PC-3 (cell line): ENCODE data around the gene PRPF31. TPM values are rescaled to one million over a fixed set of nuclear protein-coding genes. Genes with fewer than 3 reads are reported as not detected.

Source experiments
- ATAC-seq: fragments of 200-7000 bp; cut with Tn5 transposase; 2 replicates; pipeline ENCODE4 v1.9.1; 2020; ENCODE audit warnings: mild to moderate bottlenecking, moderate library complexity
- BruUV-seq: library from RNA; stranded (reverse); fragments of 400-500 nt; replicated peaks from 2 replicates; lab custom pipeline; 2021; lab: Mats Ljungman, UMichigan
- CTCF ChIA-PET: fragments of 300-600 bp; sonication (Branson Sonifier 250); formaldehyde crosslinking; loops from one replicate; lab custom pipeline; 2022; ENCODE audit warnings: antibody characterized with exemption; lab: Charles Lee
- POLR2A ChIA-PET: fragments of 300-600 bp; sonication (Branson Sonifier 250); formaldehyde crosslinking; loops from one replicate; lab custom pipeline; 2022; ENCODE audit warnings: antibody characterized with exemption; ENCODE audit not compliant: unreplicated experiment; lab: Charles Lee
- DNase-seq: peaks from one replicate; pipeline ENCODE4 v3.0.0-alpha.2; 2015
- H2AFZ ChIP-seq: fragments of 300-600 bp; sonication (generic); 2 replicates; pipeline ENCODE4 v1.6.0; 2016; ENCODE audit warnings: antibody characterized with exemption, low read length
- H3F3A ChIP-seq: fragments of 300-600 bp; sonication (generic); one replicate; pipeline ENCODE4 v1.6.0; 2017; ENCODE audit warnings: antibody characterized with exemption, low read length, control low read depth, mild to moderate bottlenecking; ENCODE audit not compliant: unreplicated experiment
- H3K27ac ChIP-seq: fragments of 300-600 bp; sonication (generic); 2 replicates; pipeline ENCODE4 v1.5.1; 2016; ENCODE audit warnings: mild to moderate bottlenecking, low read length
- H3K27me3 ChIP-seq: fragments of 300-600 bp; sonication (generic); 2 replicates; pipeline ENCODE4 v1.6.1; 2016; ENCODE audit warnings: low read length, mixed read lengths
- H3K36me3 ChIP-seq: fragments of 300-600 bp; sonication (generic); 2 replicates; pipeline ENCODE4 v1.6.1; 2016; ENCODE audit warnings: low read depth, mixed run types, low read length, mixed read lengths
- H3K4me1 ChIP-seq: fragments of 300-600 bp; sonication (generic); 2 replicates; pipeline ENCODE4 v1.5.1; 2016; ENCODE audit warnings: low read length; ENCODE audit not compliant: insufficient read depth
- H3K4me2 ChIP-seq: fragments of 300-600 bp; sonication (generic); 2 replicates; pipeline ENCODE4 v1.6.0; 2016; ENCODE audit warnings: low read length
- H3K4me3 ChIP-seq: fragments of 300-600 bp; sonication (generic); 2 replicates; pipeline ENCODE4 v1.5.1; 2016; ENCODE audit warnings: mild to moderate bottlenecking, low read length, mixed read lengths
- H3K79me2 ChIP-seq: fragments of 300-600 bp; sonication (generic); 2 replicates; pipeline ENCODE4 v1.6.1; 2017; ENCODE audit warnings: low read length, mixed read lengths
- H3K9ac ChIP-seq: fragments of 300-600 bp; sonication (generic); 2 replicates; pipeline ENCODE4 v1.6.0; 2016; ENCODE audit warnings: mild to moderate bottlenecking, low read length
- H3K9me2 ChIP-seq: fragments of 300-600 bp; sonication (generic); replicated peaks from 2 replicates; pipeline ENCODE4 v1.6.1; 2016; ENCODE audit warnings: mixed run types, low read length, mixed read lengths
- H3K9me3 ChIP-seq: fragments of 300-600 bp; sonication (generic); 2 replicates; pipeline ENCODE4 v1.6.1; 2016; ENCODE audit warnings: low read length, mixed read lengths
- H4K20me1 ChIP-seq: fragments of 300-600 bp; sonication (generic); 2 replicates; pipeline ENCODE4 v1.6.1; 2016; ENCODE audit warnings: low read length, mixed read lengths
- EZH2 ChIP-seq: fragments of 300-600 bp; sonication (generic); IDR thresholded peaks from one replicate; pipeline ENCODE4 v1.6.1; 2017; ENCODE audit warnings: antibody characterized with exemption, mild to moderate bottlenecking, low read length; ENCODE audit not compliant: unreplicated experiment
- EZH2phosphoT487 ChIP-seq: fragments of 300-600 bp; sonication (generic); IDR thresholded peaks from 2 replicates; pipeline ENCODE4 v1.6.1; 2018; ENCODE audit warnings: mild to moderate bottlenecking, antibody characterized with exemption, low read length, borderline replicate concordance
- intact Hi-C: fragments of 100-400 bp; cut with micrococcal nuclease; formaldehyde crosslinking; loops from 2 replicates; pipeline ENCODE4 v1.9.0; 2023
- total RNA-seq: library from RNA; depleted of rRNA; stranded (reverse); fragments of >200 nt; gene quantifications from 2 replicates; pipeline ENCODE4 v1.2.3, GENCODE V29; 2014
- TF ChIP-seq, protein P1 (sequence below): fragments of 300-600 bp; sonication (generic); conservative IDR thresholded peaks from 2 replicates; pipeline ENCODE4 v1.5.1; 2017; ENCODE audit warnings: antibody characterized with exemption, low read depth, mild to moderate bottlenecking, low read length

Gene PRPF31
- total RNA-seq, 1 experiment from 2014 or later, result 170 TPM

- Histone ChIP-seq H3K79me2 (peaks cover 23% of the 10 kb centered on the region), H4K20me1 (no peaks in the 10 kb centered on the region), H3K9me2 (no peaks in the 10 kb centered on the region), H3K4me3 (peak overlapping the region; percentile 71), H3K36me3 (peaks cover 14% of the 10 kb centered on the region), H2AFZ (peak overlapping the region; percentile 69), H3F3A (no peaks in the 10 kb centered on the region), H3K9ac (peak overlapping the region; percentile 62), H3K4me2 (peak overlapping the region; percentile 82), H3K9me3 (no peaks in the 10 kb centered on the region), H3K4me1 (peaks cover 38% of the 10 kb centered on the region), H3K27ac (peak overlapping the region; percentile 36), H3K27me3 (no peaks in the 10 kb centered on the region)
- peak; percentile 3 for ATAC-seq
- ChIA-PET CTCF (interaction anchor here (0.5 to 1.9 kb wide), 2 partner anchors 23 to 132 kb away, joined by 4 to 10 read pairs; partner anchors contain the start of gene CNOT3), POLR2A (interaction anchor here (0.6 to 1.6 kb wide), 5 partner anchors 9 to 33 kb away, joined by 3 to 5 read pairs (median 4); partner anchors contain the start of genes CNOT3 and MBOAT7)
- intact Hi-C loops, result loop anchor here (5.0 kb wide), 1 partner anchor 42 kb away; the partner anchor contains the start of gene RPS9
- DNase-seq, result peak; percentile 43
- no peak for TF ChIP-seq EZH2phosphoT487
- TSS peak; percentile 38 for BruUV-seq
These were observed 44.7 kb downstream of the PRPF31 start for GRCh38 chr19:54160182-54160811.

DNA sequence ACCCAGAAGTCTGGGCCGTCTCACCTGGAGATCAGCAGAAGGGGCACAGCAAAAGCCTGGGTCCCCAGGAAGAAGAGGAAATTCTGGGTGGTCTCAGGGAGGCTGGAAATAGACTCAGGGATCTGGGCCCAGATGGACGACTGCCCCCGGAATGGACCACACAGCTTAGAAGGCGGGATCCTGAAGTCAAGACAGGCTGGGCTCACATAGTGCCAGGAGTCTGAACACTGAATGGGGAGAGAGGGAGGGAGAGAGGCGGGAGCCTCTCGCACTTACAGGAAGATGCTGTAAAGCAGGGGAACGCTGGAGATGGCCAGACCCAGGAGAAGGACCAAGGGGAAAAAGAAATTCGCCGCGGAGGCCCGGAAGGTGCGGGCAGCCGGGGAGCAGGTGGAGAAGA, 45.3 kb downstream of the PRPF31 start:
- Histone ChIP-seq H4K20me1 (no peaks in the 10 kb centered on the region), H3F3A (no peaks in the 10 kb centered on the region), H2AFZ (peak overlapping the region; percentile 69), H3K4me1 (peaks cover 38% of the 10 kb centered on the region), H3K9me3 (no peaks in the 10 kb centered on the region), H3K27ac (no peak overlapping the region), H3K79me2 (peaks cover 23% of the 10 kb centered on the region), H3K36me3 (peaks cover 11% of the 10 kb centered on the region), H3K9me2 (no peaks in the 10 kb centered on the region), H3K27me3 (no peaks in the 10 kb centered on the region), H3K9ac (peak overlapping the region; percentile 62), H3K4me3 (peak overlapping the region; percentile 71), H3K4me2 (peak overlapping the region; percentile 82)
- POLR2A ChIA-PET, result no interaction called here
- intact Hi-C loops, result loop anchor here (5.0 kb wide), 1 partner anchor 41 kb away; the partner anchor contains the start of gene RPS9
- DNase-seq (peak; percentile 43), ATAC-seq (no peak)
- TF ChIP-seq EZH2 (no peak), EZH2phosphoT487 (no peak)
- no TSS peak for BruUV-seq
- CTCF ChIA-PET, result interaction anchor here (1.9 kb wide), 1 partner anchor 24 kb away, joined by 10 read pairs; the partner anchor contains the start of gene CNOT3

- no peak overlapping the region for H3K9ac ChIP-seq
- H3F3A ChIP-seq, result no peaks in the 10 kb centered on the region
- no peaks in the 10 kb centered on the region for H3K9me3 ChIP-seq
- H3K4me2 ChIP-seq, result peak overlapping the region; percentile 82
- peak overlapping the region; percentile 63 for H2AFZ ChIP-seq
- no peak overlapping the region for H3K27ac ChIP-seq
- intact Hi-C loops, result loop anchor here (5.0 kb wide), 1 partner anchor 40 kb away; the partner anchor contains the start of gene RPS9
- ChIA-PET CTCF (no interaction called here), POLR2A (no interaction called here)
- H4K20me1 ChIP-seq, result no peaks in the 10 kb centered on the region
- no peaks in the 10 kb centered on the region for H3K36me3 ChIP-seq
- no peaks in the 10 kb centered on the region for H3K27me3 ChIP-seq
- peak overlapping the region; percentile 71 for H3K4me3 ChIP-seq
- peak; percentile 86 for DNase-seq
- peaks cover 23% of the 10 kb centered on the region for H3K79me2 ChIP-seq
- BruUV-seq, result no TSS peak
- H3K4me1 ChIP-seq, result peaks cover 38% of the 10 kb centered on the region
- no peaks in the 10 kb centered on the region for H3K9me2 ChIP-seq
- ATAC-seq, result peak; percentile 11
- TF ChIP-seq EZH2 (no peak), EZH2phosphoT487 (no peak)
- TF ChIP-seq, protein P1, sequence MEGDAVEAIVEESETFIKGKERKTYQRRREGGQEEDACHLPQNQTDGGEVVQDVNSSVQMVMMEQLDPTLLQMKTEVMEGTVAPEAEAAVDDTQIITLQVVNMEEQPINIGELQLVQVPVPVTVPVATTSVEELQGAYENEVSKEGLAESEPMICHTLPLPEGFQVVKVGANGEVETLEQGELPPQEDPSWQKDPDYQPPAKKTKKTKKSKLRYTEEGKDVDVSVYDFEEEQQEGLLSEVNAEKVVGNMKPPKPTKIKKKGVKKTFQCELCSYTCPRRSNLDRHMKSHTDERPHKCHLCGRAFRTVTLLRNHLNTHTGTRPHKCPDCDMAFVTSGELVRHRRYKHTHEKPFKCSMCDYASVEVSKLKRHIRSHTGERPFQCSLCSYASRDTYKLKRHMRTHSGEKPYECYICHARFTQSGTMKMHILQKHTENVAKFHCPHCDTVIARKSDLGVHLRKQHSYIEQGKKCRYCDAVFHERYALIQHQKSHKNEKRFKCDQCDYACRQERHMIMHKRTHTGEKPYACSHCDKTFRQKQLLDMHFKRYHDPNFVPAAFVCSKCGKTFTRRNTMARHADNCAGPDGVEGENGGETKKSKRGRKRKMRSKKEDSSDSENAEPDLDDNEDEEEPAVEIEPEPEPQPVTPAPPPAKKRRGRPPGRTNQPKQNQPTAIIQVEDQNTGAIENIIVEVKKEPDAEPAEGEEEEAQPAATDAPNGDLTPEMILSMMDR, result no peak
These were observed 46.8 kb downstream of the PRPF31 start for GRCh38 chr19:54162241-54162805.
